C4-2B (cell line): Measurements from ENCODE around the gene BTN3A1.

Experiments used
- H3K27ac ChIP-seq: fragments of 450-650 bp; 2 replicates; pipeline ENCODE4 v1.5.1; 2017
- ZFX ChIP-seq: fragments of 450-650 bp; IDR thresholded peaks from 2 replicates; pipeline ENCODE4 v1.6.1; 2017
- TF ChIP-seq, protein P1 (sequence below): fragments of 450-650 bp; conservative IDR thresholded peaks from 2 replicates; pipeline ENCODE4 v1.5.1; 2017; ENCODE audit warnings: mild to moderate bottlenecking

The BTN3A1 gene

DNA sequence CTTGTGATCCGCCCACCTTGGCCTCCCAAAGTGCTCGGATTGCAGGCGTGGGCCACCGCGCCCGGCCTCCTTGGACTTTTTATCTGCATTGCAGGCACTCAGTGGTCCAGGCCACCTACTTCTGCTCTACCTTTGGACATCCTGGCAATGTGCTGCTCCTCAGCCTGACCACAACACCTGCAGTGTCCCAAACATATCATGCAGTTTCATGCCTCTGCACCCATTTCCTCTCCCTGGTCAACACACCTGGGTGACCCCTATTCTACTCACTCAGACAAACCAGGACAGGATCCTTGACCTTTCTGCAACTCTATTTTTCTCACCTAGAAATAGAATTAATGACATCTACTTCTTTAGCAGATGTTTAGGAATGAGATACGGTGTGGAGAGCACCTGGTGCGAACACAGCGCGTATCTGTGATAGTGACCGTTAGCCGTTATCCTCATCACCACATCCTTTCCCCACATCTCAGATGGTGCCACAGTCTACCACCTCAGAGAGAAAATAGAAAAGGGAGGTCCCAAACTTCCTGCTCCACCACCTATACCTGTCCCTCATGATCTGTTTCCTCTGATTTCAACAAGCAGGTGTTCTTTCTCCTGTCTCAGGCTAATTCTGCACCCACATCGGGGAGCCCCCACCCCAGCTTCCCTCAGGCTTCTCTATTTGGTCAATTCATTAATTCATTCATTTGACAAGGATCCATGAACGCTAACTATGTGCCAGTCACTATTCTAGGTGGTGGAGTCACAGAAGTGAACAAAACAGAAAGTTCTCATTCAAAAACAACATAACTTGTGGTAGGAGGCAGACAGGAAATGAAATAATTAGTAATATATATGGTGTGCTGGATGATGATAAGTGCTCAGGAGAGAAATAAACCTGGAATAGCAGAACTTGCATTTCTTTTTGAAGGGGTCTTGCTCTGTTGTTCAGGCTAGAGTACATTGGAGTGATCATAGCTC lies 41.3 kb upstream of the BTN3A1 start:
- no peak overlapping the region for H3K27ac ChIP-seq
- TF ChIP-seq, protein P1, sequence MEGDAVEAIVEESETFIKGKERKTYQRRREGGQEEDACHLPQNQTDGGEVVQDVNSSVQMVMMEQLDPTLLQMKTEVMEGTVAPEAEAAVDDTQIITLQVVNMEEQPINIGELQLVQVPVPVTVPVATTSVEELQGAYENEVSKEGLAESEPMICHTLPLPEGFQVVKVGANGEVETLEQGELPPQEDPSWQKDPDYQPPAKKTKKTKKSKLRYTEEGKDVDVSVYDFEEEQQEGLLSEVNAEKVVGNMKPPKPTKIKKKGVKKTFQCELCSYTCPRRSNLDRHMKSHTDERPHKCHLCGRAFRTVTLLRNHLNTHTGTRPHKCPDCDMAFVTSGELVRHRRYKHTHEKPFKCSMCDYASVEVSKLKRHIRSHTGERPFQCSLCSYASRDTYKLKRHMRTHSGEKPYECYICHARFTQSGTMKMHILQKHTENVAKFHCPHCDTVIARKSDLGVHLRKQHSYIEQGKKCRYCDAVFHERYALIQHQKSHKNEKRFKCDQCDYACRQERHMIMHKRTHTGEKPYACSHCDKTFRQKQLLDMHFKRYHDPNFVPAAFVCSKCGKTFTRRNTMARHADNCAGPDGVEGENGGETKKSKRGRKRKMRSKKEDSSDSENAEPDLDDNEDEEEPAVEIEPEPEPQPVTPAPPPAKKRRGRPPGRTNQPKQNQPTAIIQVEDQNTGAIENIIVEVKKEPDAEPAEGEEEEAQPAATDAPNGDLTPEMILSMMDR: no peak
- TF ChIP-seq ZFX: no peak

DNA sequence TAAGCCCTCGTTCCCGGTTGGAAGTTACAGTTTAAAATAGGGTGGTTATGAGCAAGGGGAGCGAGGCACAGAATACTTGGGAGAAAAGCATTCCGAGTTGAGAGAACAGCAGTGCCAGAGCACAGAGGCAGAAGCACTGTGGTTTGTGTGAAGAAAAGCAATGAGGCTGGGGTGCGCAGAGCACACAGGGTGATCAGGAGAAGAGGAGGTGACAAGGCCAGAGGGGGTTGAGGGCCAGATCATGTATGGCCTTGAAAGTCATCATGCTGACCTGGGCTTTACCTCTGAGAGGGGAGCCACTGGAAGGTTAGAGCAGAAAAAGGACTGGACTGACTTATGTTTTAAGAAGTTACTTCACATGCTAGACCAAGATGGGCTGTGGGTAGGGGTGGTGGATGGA lies 40.5 kb upstream of the BTN3A1 start:
- no peak for TF ChIP-seq ZFX
- TF ChIP-seq, protein P1: no peak
- H3K27ac ChIP-seq: no peak overlapping the region

- TF ChIP-seq, protein P1: no peak
- no peak for TF ChIP-seq ZFX
- H3K27ac ChIP-seq: no peak overlapping the region
These were observed 39.8 kb upstream of the BTN3A1 start for GRCh38 chr6:26362093-26362835.

DNA sequence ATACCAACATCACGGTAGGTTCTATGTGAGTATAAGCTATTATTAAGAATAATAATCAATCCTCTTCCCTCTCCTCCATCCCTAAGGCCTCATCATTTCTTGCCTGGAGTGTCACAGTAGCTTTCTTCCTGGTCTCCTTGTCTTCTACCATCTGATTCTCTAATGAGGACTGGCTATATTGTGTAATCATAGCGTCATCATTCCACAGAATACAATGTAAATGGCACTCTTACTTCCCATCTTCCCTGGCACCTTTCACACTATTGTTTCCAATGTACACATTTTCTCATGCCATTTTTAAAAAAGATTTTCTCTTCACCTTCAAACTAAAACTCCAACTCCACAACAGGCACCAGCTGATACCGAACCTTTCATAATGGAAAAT lies 39.2 kb upstream of the BTN3A1 start:
- H3K27ac ChIP-seq: no peak overlapping the region
- no peak for TF ChIP-seq ZFX
- TF ChIP-seq, protein P1: no peak

DNA sequence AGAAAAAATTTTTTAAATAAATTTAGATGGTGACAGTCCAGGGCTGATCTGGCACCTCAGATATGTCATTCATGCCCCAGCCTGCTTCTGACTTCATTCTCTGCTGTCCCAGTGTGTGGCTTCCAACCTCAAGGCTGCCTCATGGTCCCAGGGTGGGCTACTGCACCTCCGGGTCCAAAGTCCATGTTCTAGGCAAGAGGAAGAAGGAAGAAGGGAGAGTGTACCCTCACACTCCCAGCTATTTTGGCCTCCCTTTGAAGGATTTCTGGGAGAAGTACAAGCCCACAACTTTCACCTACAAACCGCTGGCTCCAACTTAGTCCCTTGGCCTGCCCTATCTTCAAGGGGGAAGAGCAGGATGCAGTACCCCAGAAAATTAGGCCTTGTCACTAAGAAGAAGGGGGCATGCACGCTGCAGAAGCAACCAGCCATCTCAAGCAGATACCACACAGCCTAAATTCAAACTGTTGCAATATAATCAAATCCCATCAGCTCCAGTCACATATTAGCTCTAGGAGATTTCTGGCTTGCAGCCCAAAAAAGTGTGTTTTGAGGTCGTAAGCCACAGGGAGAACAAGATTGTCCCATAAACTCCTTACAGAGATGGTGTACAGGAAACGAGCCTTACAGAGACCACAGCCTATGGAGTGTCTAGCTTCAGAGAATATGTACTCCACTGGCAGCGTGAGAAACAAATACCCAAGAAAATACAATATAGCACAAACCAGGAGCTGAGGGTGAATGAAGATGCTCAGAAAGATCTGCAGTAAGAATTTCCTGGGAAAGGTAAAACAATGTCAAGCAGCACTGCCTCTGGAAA lies 38.0 kb upstream of the BTN3A1 start:
- peak overlapping the region; percentile 19 for H3K27ac ChIP-seq
- no peak for TF ChIP-seq ZFX
- TF ChIP-seq, protein P1: no peak

GRCh38 chr6:26365633-26365995 lies 36.5 kb upstream of the BTN3A1 start:
- no peak for TF ChIP-seq ZFX
- TF ChIP-seq, protein P1: no peak
- H3K27ac ChIP-seq: peak overlapping the region; percentile 62
